GM12864 (cell line): Measurements from ENCODE around the gene MICAL3.

ENCODE experiments used
- DNase-seq: peaks from one replicate; pipeline ENCODE4 v3.0.0-alpha.2; 2011; ENCODE audit warnings: low read depth
- H3K4me3 ChIP-seq: 2 replicates; pipeline ENCODE4 v1.5.1; 2011; ENCODE audit warnings: mild to moderate bottlenecking, low read depth, low read length, control low read depth
- TF ChIP-seq, protein P1 (sequence below): IDR thresholded peaks from 2 replicates; pipeline ENCODE4 v1.5.1; 2011; ENCODE audit warnings: low read depth, mild to moderate bottlenecking, moderate library complexity, low read length, control low read depth, inconsistent platforms; ENCODE audit errors: missing control alignments

MICAL3 gene

DNA sequence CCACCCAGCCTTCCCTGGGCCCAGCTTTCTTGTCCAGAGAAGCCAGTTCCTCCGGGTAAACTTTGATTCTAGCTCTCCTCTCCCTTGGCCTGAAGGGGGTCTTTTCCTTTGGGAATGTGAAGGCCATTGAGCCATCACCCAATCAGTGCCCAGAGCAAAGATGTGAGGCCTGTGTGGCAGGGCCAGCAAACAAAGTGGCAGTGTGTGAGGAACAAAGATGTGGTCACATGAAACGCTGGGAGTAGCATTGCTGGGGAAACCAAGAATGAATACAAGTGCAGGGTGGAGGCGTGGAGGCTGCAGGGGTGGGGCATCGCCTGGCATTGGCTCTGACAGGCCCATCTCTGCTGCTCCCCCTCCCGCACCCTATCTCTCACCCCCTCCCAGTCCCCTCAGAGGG lies 158.2 kb downstream of the MICAL3 start:
- DNase-seq = no peak
- TF ChIP-seq, protein P1, sequence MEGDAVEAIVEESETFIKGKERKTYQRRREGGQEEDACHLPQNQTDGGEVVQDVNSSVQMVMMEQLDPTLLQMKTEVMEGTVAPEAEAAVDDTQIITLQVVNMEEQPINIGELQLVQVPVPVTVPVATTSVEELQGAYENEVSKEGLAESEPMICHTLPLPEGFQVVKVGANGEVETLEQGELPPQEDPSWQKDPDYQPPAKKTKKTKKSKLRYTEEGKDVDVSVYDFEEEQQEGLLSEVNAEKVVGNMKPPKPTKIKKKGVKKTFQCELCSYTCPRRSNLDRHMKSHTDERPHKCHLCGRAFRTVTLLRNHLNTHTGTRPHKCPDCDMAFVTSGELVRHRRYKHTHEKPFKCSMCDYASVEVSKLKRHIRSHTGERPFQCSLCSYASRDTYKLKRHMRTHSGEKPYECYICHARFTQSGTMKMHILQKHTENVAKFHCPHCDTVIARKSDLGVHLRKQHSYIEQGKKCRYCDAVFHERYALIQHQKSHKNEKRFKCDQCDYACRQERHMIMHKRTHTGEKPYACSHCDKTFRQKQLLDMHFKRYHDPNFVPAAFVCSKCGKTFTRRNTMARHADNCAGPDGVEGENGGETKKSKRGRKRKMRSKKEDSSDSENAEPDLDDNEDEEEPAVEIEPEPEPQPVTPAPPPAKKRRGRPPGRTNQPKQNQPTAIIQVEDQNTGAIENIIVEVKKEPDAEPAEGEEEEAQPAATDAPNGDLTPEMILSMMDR = no peak
- no peak overlapping the region for H3K4me3 ChIP-seq

- no peak overlapping the region for H3K4me3 ChIP-seq
- DNase-seq = no peak
- TF ChIP-seq, protein P1 = no peak
Observed at GRCh38 chr22:17865183-17866055, 158.9 kb downstream of the MICAL3 start.

DNA sequence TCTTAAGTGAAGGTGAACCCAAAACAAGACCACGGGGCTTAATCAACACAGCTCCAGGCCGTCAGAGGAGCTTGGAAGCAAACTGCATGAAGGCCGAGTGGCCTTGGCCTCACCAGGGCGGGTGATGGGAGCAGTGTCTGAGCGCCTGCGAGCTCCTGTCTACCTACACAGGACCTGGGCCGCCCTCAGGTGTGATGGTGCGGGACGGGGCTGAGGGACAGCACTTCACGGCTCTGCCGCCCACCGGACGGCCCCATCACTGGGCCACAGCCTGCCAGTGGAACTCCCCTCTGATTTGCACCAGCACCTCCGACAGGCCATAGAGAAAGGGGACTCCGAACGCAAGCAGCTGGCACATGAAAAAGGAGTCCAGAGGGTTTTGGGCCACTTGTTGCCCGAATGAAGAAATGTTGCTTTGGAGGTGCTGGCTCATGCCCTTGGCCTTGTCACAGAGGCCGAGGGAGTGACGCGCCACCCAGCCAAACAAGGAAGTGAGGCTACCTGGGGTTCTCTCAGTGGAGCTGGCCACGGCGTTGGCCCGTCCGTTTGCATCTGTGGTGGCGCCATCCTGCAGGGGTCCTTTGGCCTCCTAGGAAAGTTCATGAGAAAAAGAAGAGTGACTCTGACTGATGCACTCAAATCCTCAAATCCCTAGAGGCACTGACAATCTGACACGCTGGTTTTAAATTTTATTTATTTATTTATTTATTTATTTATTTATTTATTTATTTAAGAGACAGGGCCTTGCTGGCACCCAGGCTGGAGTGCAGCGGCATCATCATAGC lies 159.8 kb downstream of the MICAL3 start:
- no peak overlapping the region for H3K4me3 ChIP-seq
- no peak for DNase-seq
- TF ChIP-seq, protein P1 = no peak

GRCh38 chr22:17862646-17863181 lies 161.6 kb downstream of the MICAL3 start:
- no peak for DNase-seq
- TF ChIP-seq, protein P1 = no peak
- H3K4me3 ChIP-seq = no peak overlapping the region

GRCh38 chr22:17861909-17862308 lies 162.5 kb downstream of the MICAL3 start:
- TF ChIP-seq, protein P1 = no peak
- no peak for DNase-seq
- H3K4me3 ChIP-seq = no peak overlapping the region

GRCh38 chr22:17860220-17860965 lies 164.0 kb downstream of the MICAL3 start:
- DNase-seq = no peak
- H3K4me3 ChIP-seq = no peak overlapping the region
- TF ChIP-seq, protein P1 = no peak
